PC-3 (cell line): ENCODE measurements around the gene GTF3C2. TPM values are rescaled to one million over a fixed set of nuclear protein-coding genes. Genes with fewer than 3 reads are reported as not detected.

Source experiments
- ATAC-seq: fragments of 200-7000 bp; cut with Tn5 transposase; 2 replicates; pipeline ENCODE4 v1.9.1; 2020; ENCODE audit warnings: mild to moderate bottlenecking, moderate library complexity
- BruUV-seq: library from RNA; stranded (reverse); fragments of 400-500 nt; replicated peaks from 2 replicates; lab custom pipeline; 2021; lab: Mats Ljungman, UMichigan
- CTCF ChIA-PET: fragments of 300-600 bp; sonication (Branson Sonifier 250); formaldehyde crosslinking; loops from one replicate; lab custom pipeline; 2022; ENCODE audit warnings: antibody characterized with exemption; lab: Charles Lee
- POLR2A ChIA-PET: fragments of 300-600 bp; sonication (Branson Sonifier 250); formaldehyde crosslinking; loops from one replicate; lab custom pipeline; 2022; ENCODE audit warnings: antibody characterized with exemption; ENCODE audit not compliant: unreplicated experiment; lab: Charles Lee
- DNase-seq: peaks from one replicate; pipeline ENCODE4 v3.0.0-alpha.2; 2015
- H2AFZ ChIP-seq: fragments of 300-600 bp; sonication (generic); 2 replicates; pipeline ENCODE4 v1.6.0; 2016; ENCODE audit warnings: antibody characterized with exemption, low read length
- H3F3A ChIP-seq: fragments of 300-600 bp; sonication (generic); one replicate; pipeline ENCODE4 v1.6.0; 2017; ENCODE audit warnings: antibody characterized with exemption, low read length, control low read depth, mild to moderate bottlenecking; ENCODE audit not compliant: unreplicated experiment
- H3K27ac ChIP-seq: fragments of 300-600 bp; sonication (generic); 2 replicates; pipeline ENCODE4 v1.5.1; 2016; ENCODE audit warnings: mild to moderate bottlenecking, low read length
- H3K27me3 ChIP-seq: fragments of 300-600 bp; sonication (generic); 2 replicates; pipeline ENCODE4 v1.6.1; 2016; ENCODE audit warnings: low read length, mixed read lengths
- H3K36me3 ChIP-seq: fragments of 300-600 bp; sonication (generic); 2 replicates; pipeline ENCODE4 v1.6.1; 2016; ENCODE audit warnings: low read depth, mixed run types, low read length, mixed read lengths
- H3K4me1 ChIP-seq: fragments of 300-600 bp; sonication (generic); 2 replicates; pipeline ENCODE4 v1.5.1; 2016; ENCODE audit warnings: low read length; ENCODE audit not compliant: insufficient read depth
- H3K4me2 ChIP-seq: fragments of 300-600 bp; sonication (generic); 2 replicates; pipeline ENCODE4 v1.6.0; 2016; ENCODE audit warnings: low read length
- H3K4me3 ChIP-seq: fragments of 300-600 bp; sonication (generic); 2 replicates; pipeline ENCODE4 v1.5.1; 2016; ENCODE audit warnings: mild to moderate bottlenecking, low read length, mixed read lengths
- H3K79me2 ChIP-seq: fragments of 300-600 bp; sonication (generic); 2 replicates; pipeline ENCODE4 v1.6.1; 2017; ENCODE audit warnings: low read length, mixed read lengths
- H3K9ac ChIP-seq: fragments of 300-600 bp; sonication (generic); 2 replicates; pipeline ENCODE4 v1.6.0; 2016; ENCODE audit warnings: mild to moderate bottlenecking, low read length
- H3K9me2 ChIP-seq: fragments of 300-600 bp; sonication (generic); replicated peaks from 2 replicates; pipeline ENCODE4 v1.6.1; 2016; ENCODE audit warnings: mixed run types, low read length, mixed read lengths
- H3K9me3 ChIP-seq: fragments of 300-600 bp; sonication (generic); 2 replicates; pipeline ENCODE4 v1.6.1; 2016; ENCODE audit warnings: low read length, mixed read lengths
- H4K20me1 ChIP-seq: fragments of 300-600 bp; sonication (generic); 2 replicates; pipeline ENCODE4 v1.6.1; 2016; ENCODE audit warnings: low read length, mixed read lengths
- CTCF ChIP-seq: fragments of 300-600 bp; sonication (generic); conservative IDR thresholded peaks from 2 replicates; pipeline ENCODE4 v1.5.1; 2017; ENCODE audit warnings: antibody characterized with exemption, low read depth, mild to moderate bottlenecking, low read length
- EZH2 ChIP-seq: fragments of 300-600 bp; sonication (generic); IDR thresholded peaks from one replicate; pipeline ENCODE4 v1.6.1; 2017; ENCODE audit warnings: antibody characterized with exemption, mild to moderate bottlenecking, low read length; ENCODE audit not compliant: unreplicated experiment
- EZH2phosphoT487 ChIP-seq: fragments of 300-600 bp; sonication (generic); IDR thresholded peaks from 2 replicates; pipeline ENCODE4 v1.6.1; 2018; ENCODE audit warnings: mild to moderate bottlenecking, antibody characterized with exemption, low read length, borderline replicate concordance
- intact Hi-C: fragments of 100-400 bp; cut with micrococcal nuclease; formaldehyde crosslinking; loops from 2 replicates; pipeline ENCODE4 v1.9.0; 2023
- total RNA-seq: library from RNA; depleted of rRNA; stranded (reverse); fragments of >200 nt; gene quantifications from 2 replicates; pipeline ENCODE4 v1.2.3, GENCODE V29; 2014

GTF3C2 gene
- total RNA-seq, 1 experiment from 2014 or later = 82.2 TPM

GRCh38 chr2:27398962-27399361 lies 42.4 kb upstream of the GTF3C2 start:
- TF ChIP-seq EZH2 (no peak), EZH2phosphoT487 (no peak), CTCF (no peak)
- Histone ChIP-seq H3K9me3 (no peaks in the 10 kb centered on the region), H3K4me3 (no peak overlapping the region), H4K20me1 (peaks cover 28% of the 10 kb centered on the region), H3K9ac (no peak overlapping the region), H3K9me2 (no peaks in the 10 kb centered on the region), H3K79me2 (peaks cover 99% of the 10 kb centered on the region), H3K4me2 (no peak overlapping the region), H3K4me1 (no peaks in the 10 kb centered on the region), H3K27me3 (no peaks in the 10 kb centered on the region), H3K27ac (no peak overlapping the region), H2AFZ (no peak overlapping the region), H3K36me3 (peaks cover 10% of the 10 kb centered on the region; the same call in 1 of the 2 replicates), H3F3A (no peaks in the 10 kb centered on the region)
- POLR2A ChIA-PET = no interaction called here
- ATAC-seq (no peak), DNase-seq (no peak)
- intact Hi-C loops = no loop called here
- CTCF ChIA-PET = no interaction called here
- BruUV-seq = no TSS peak

- Histone ChIP-seq H3K4me1 (no peaks in the 10 kb centered on the region), H4K20me1 (peaks cover 11% of the 10 kb centered on the region; the same call in 1 of the 2 replicates), H3K4me2 (no peak overlapping the region), H3K79me2 (peaks cover 97% of the 10 kb centered on the region), H3K36me3 (peaks cover 7% of the 10 kb centered on the region; the same call in 1 of the 2 replicates), H2AFZ (no peak overlapping the region), H3K9me3 (no peaks in the 10 kb centered on the region), H3K4me3 (no peak overlapping the region), H3K9me2 (no peaks in the 10 kb centered on the region), H3K9ac (no peak overlapping the region), H3F3A (no peaks in the 10 kb centered on the region), H3K27me3 (no peaks in the 10 kb centered on the region), H3K27ac (no peak overlapping the region)
- DNase-seq = no peak
- intact Hi-C loops = no loop called here
- POLR2A ChIA-PET = no interaction called here
- no TSS peak for BruUV-seq
- no peak for ATAC-seq
- CTCF ChIA-PET = no interaction called here
- TF ChIP-seq EZH2phosphoT487 = no peak
- no peak for TF ChIP-seq CTCF
- TF ChIP-seq EZH2 = no peak
Measured at GRCh38 chr2:27393225-27393624, 36.7 kb upstream of the GTF3C2 start.

GRCh38 chr2:27390822-27391679 lies 34.5 kb upstream of the GTF3C2 start:
- no peak for ATAC-seq
- no peak overlapping the region for H3K9ac ChIP-seq
- no peak overlapping the region for H3K4me3 ChIP-seq
- ChIA-PET CTCF (no interaction called here), POLR2A (no interaction called here)
- H2AFZ ChIP-seq = no peak overlapping the region
- peaks cover 14% of the 10 kb centered on the region; the same call in 1 of the 2 replicates for H3K36me3 ChIP-seq
- no peaks in the 10 kb centered on the region for H3K27me3 ChIP-seq
- H3K4me1 ChIP-seq = no peaks in the 10 kb centered on the region
- no TSS peak for BruUV-seq
- H3K4me2 ChIP-seq = no peak overlapping the region
- no peaks in the 10 kb centered on the region for H3K9me2 ChIP-seq
- peaks cover 11% of the 10 kb centered on the region; the same call in 1 of the 2 replicates for H4K20me1 ChIP-seq
- H3K27ac ChIP-seq = no peak overlapping the region
- no peak for DNase-seq
- H3K9me3 ChIP-seq = no peaks in the 10 kb centered on the region
- no peaks in the 10 kb centered on the region for H3F3A ChIP-seq
- no peak for TF ChIP-seq CTCF
- no peak for TF ChIP-seq EZH2phosphoT487
- no peak for TF ChIP-seq EZH2
- peaks cover 81% of the 10 kb centered on the region for H3K79me2 ChIP-seq
- intact Hi-C loops = no loop called here
